ENCODE measurements around the gene MICAL2.

MICAL2 gene

DNA sequence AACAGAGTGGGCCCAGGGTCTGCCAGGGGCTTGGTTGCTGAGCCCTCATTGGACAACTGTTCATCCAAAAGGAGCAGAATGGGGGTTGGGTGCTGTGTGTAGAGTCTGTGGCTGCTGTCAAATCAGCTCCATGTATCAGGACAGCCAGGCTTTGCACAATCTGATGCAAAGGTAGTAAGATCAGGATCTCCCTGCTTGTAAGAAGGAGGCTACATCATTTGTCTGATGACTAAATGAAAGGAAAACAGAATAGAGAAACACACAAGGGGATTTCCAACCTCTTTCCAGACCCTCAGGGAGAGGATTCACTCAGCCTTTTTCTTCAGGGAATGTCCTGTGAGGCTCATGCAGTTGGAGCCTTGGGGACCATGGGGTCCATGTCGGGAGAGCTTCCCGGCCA is 7.2 kb downstream of the MICAL2 start:
- no peak for DNase-seq (ENCODE audit: low read depth)

DNA sequence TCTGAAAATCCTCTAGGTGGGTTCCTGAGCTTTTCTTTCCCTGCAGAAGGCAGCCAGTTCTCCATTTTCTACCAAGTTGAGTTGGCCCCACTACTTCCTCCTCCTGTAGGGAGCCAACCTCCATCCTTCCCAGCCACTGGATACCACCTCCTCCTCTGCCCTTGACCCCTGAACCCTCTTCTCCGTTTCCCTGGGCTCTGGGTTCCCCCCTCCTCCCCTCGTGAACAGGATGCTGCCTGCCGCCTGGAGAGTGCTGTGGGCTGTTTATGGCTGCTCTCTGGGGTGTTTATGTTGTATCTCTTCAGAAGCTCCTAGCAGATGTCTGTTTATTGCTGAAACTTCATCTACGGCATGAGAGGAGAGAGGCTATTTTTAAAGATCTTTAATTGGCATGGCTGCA is 8.6 kb downstream of the MICAL2 start:
- no peak for DNase-seq (ENCODE audit: low read depth)

DNA sequence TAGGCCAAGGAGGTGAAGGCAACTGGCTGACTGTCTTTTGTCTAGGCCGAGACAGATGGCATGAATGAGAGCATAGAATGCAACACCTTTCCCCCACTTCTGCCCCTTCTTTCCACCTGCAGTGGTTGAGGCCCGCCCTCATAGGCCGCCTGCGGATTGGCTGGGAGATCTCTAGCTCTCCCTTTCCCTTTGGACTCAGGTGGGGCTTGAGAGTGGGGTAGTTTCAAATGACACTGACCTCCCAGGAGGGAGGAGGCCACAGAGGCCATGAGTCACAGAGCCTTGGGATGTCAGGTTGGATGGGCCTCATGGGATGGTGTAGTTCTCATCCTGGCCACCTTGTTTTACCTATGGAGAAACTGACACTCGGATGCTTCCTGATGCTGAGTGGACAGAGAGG is 9.1 kb downstream of the MICAL2 start:
- no peak for DNase-seq (ENCODE audit: low read depth)

DNA sequence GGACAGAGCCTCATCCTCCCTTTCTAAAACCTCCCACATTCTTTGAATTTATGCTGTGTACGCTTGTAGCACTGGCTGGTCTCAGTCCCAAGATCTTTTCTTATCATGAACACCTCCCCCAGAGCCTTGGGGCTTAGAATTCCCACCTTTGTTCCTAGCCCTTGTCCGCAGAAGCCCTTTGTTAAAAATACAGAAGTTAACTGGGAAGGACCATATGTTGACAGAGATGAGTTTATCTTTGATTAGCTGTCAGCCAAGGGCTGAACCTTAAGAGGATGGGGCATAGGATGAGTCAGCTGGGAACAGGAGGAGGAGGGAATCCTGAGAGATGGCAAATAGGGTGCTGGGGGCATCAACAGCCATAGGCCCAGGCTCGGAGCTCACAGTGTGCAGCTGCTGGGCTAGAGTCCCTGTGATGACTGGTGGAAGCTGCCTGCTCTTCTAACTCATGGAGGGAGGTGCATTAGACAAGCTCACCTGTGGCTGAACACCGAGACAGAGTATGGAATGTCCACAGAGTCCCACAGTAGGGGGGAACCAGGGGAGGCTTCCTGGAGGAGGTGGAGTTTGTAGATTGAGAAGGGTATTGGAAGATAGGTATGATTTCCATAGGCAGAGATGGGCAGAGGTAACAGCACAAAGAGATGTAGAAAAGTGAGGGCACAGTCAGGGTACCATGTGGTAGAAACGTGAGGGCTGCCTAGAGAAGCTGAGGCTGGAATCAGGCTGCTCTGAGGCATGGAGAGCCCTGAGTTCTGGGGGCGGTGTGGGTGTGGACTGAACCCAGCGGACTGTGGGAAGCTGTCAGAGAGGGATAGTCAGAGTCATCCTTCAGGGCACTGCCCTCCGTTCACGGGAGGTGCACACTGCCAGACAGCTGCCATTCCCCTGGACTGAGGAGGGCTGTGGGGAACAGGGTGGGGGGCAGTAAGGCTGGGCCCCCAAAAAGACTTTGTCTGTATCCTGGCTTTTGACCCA is 9.9 kb downstream of the MICAL2 start:
- no peak for DNase-seq (ENCODE audit: low read depth)

DNA sequence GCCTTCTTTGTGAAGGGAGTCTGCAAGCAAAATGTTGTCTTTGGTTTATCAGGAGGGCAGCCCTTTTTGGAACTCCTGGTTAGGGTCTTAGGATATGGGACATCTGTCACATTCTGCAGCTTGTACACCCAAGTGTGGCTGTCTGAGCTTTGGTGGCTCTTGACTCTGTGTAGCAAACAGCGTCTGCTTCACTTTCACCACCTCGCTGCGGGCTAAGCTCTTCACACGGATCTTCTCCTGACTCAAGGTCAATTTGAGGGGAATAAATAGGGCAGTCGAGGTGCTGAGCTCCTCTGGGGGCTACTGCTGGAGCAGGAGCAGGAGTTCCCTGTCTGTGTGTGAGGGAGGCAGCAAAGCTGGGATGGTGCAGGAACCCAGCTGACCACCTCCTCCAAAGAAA is 10.6 kb downstream of the MICAL2 start:
- no peak for DNase-seq (ENCODE audit: low read depth)

DNA sequence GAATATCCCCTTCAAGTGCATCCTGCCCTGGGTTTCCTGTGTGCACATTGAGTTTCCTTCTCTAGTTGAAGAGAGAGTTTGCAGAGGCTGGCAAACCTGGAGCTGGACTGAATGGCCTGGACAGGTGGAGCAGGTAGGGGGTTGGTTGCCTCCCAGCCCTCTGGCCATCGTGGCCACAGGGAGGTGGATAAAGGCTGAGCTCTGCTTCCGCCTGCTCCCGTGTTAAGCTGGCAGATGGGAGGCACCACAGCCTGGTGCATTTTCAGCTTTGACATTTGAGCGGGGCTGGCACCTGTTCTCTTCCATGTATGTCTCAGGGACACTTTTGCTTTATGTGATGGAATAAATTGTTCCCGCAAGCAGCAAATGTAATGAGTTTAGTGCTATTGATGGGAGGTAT is 11.1 kb downstream of the MICAL2 start:
- no peak for DNase-seq (ENCODE audit: low read depth)

DNA sequence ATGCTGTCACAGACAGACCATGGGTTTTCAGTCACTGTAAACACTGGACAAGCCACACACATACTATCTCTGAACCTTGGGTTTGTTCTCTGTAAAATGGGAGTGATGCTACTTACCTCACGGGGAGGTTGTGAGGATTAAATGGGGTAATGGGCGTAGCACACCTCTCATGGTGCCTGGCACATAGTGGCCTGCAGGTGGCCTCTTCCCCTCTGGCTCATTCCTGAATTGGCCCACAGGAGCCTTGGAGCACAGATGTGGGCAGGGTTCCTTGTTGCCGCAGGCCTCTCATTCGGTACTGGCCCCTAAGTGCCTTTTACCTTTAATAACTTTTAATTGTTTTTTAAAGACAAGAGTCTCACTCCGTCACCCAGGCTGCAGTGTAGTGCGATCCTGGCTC is 11.7 kb downstream of the MICAL2 start:
- DNase-seq (ENCODE audit: low read depth): no peak

DNA sequence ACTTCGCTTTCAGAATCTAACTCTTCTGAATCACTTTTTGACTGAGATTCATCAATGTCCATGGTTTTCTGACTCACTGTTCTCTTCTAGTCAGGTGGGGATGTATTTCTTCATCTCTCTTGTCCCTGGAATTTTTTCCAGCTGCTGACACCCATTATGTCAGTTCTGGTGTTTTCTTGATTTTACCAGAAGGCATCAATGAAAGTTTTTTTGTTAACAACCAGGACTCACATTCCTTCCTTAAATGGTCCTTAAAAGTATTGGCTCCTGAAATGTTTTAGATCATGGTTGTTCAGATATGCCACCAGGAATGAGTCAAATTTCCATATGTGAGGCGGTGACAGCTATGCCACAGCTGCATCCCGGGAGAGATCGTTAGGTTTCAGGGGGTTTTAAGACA is 12.9 kb downstream of the MICAL2 start:
- no peak for DNase-seq (ENCODE audit: low read depth)

DNA sequence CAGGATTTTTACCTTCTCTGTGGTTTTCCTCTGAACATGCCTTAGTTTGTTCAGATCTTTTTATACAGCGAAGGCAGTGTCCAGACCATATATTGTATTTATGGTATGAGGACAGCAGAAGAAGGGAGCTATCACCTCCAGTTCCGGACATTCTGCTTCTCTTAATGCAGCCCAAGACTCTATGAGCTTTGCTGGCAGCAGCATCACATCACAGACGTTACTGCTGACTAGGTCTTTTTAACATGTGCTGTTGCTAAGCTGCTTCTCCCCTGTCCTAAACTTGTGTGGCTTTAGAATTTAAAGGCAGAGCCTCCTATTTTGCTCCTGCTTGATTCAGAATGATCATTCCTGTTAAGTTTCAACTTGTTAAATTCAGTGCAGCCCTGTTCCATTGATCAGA is 13.4 kb downstream of the MICAL2 start:
- no peak for DNase-seq (ENCODE audit: low read depth)

DNA sequence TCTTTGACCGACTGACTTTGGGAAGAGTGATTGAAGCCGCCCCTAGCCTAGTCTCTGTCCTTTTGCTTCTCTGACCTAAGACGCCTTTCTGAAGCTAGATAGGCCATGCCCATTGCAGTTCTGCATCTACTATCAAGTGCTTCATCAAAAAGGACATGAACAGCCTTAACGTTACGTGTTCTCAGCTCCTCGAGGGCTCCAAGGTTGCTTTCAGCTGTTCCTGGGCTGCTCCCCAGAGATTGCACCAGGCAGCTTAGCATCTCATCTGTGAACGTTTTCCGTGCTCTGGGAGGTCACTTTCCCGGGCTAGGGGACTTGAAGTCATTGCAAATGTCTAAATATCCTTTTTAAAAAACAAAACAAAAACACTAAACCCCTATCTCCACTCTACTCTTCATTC is 13.9 kb downstream of the MICAL2 start:
- DNase-seq (ENCODE audit: low read depth): no peak

DNA sequence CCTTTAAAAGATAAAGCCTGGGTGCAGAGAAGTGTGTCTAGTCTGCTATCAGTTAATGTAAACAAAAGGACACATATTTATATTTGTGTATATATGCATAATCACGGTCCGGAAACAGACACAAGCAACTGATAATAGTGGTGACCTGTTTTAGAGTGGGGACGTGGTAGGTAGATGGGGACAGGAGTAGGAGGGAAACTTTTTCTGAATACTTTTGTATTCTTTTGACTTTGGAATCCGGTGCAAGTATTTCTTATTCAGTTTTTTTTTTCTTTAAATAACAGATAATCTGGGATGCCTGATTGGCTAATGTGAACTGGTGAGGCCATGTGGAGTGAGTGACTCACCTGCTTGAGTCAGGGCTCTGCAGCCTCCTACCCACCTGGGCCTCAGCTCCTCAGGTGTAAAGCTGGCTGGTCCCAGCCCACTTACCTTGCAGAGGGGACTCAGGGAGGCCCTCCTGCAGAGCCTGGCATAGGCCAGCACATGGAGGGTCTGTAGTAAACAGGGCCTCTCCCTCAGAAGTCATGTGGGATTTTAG is 15.3 kb downstream of the MICAL2 start:
- DNase-seq (ENCODE audit: low read depth): no peak

DNA sequence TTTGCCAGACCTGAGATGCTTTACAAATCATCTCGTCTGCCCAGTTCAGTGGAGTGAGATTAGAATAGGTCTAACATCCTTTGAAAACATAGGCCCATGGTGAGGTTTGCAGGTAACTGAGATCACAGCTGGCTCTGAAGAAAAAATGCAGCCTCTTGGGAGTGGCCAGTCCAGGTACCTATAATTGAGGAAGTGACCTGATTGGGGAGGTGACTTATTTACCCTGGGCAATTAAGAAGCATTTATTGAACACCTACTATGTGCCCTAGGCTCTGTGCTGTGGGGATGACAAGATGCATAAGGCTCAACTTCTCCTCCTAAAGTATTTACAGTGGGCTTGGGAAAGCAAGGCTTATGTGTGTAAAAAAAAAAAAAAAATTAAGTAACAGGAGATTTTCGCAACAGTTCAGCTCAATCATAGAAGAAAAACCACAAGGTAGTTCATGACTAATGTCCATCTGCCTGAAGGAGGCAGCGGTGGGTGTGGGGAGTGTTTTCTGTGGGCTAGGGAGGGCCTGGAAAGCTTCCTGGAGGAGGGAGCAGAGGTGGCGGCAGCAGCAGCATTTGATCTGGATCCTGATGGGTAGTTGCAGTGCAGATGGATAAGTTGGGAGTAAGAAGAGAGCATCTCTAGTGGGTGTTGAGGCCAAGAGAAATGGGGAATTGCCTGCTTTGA is 16.1 kb downstream of the MICAL2 start:
- no peak for DNase-seq (ENCODE audit: low read depth)

DNA sequence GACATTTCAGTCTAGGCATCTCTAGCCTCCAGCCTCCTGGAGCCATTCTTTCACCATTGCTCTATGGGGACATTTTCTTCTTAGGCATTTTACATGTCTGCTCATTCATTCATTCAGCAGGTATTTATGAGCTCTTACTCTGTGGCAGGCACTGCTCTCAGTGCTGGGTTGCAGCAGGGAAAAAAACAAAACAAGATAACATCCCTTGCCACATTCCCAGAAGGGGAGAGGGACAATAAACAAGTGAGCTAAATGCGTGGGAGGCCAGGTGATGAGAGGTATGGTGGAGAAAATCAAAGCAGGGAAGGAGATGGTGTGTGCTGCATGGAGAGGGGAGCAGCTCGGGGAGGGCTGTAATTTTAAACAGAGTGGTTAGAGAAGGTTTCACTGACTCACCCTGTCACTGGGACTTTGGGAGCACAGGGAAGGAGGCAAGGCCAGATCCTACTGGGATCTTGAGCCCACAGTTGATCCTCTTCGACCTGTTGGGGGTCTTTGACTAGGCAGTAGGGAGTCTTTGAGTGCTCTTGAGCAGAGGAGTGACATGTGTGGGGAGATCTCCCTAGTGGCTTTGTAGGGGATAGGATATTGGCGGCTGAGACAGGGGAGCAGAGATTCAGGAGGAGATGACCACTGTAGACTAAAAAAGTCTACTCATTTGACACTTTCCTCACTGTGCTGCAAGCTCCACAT is 17.0 kb downstream of the MICAL2 start:
- no peak for DNase-seq (ENCODE audit: low read depth)

DNA sequence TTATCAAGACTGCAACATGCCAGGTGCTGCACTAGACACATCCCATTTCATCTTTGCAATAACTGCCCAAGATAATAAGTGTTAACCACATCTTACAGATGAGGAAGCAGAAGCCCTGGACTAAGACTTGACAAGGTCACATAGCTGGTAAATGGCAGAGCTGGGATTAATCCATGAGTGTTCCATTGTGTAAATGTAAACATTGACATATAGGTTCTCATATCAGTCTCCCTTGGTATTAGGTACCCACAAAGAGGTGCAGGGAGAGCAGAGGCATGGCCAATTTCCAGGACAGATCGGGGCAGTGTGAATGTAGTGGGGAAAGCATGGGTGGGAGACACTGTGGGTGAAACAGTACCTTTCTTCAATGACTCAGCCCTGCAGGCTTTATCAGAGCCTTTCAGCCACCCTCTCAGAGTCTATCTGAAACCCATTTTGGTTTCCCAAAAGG is 17.9 kb downstream of the MICAL2 start:
- DNase-seq (ENCODE audit: low read depth): no peak

DNA sequence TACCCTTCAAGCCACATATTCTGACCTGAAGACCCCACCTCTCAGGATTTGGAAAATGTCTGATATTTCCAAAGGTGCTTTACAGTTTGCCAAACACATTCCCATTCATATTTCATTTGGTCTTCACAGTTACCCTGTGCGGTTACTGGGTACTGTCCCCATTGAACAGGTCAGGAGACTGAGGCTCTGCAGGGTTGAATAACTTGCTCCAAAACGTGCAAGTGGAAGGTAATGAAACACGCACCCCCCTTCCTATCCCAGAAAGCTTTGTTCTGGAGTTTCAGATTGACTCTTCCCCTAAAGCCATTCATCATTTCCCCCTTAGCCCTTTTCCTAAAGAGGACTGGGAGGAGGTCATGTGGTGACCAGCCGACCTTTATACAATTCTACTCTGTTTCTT is 18.8 kb downstream of the MICAL2 start:
- DNase-seq (ENCODE audit: low read depth): no peak

DNA sequence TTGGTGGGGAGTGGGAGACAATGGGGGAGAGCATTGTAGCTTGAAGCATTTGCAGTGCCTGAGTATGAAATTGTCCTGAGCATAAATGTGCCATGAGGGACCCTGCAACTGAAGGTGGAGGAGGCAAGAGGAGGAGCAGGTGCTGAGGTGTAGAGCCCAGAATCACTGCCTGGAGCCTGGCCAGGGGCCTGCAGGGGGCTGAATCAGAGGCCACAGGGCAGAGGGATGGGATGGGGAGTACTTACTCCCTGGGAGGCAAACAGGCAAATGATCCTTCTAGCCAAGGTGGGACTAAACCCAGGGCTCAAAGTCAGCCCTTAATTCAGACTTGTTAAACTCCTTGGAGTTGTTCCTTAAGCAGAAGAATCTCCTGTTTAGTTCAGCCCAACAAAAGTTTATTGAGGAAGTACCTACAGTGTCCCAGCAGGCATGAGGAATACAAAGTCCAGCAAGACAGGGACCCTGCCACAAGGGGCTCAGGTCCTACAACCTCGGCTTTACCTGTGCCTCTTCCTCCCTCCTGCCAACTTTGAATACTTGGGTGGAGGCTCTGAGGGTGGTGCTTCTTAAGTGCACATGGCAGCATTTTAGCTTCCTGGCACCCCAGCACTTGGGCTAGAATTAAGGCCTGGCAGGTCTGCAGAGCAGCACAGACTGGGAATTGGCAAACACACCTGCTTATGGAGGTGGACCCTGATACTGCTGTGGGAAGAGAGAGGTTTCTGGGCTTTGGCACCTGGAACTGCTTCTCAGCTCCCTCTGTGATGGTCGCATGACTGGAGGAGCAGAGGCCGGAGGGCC is 20.0 kb downstream of the MICAL2 start:
- DNase-seq (ENCODE audit: low read depth): no peak

DNA sequence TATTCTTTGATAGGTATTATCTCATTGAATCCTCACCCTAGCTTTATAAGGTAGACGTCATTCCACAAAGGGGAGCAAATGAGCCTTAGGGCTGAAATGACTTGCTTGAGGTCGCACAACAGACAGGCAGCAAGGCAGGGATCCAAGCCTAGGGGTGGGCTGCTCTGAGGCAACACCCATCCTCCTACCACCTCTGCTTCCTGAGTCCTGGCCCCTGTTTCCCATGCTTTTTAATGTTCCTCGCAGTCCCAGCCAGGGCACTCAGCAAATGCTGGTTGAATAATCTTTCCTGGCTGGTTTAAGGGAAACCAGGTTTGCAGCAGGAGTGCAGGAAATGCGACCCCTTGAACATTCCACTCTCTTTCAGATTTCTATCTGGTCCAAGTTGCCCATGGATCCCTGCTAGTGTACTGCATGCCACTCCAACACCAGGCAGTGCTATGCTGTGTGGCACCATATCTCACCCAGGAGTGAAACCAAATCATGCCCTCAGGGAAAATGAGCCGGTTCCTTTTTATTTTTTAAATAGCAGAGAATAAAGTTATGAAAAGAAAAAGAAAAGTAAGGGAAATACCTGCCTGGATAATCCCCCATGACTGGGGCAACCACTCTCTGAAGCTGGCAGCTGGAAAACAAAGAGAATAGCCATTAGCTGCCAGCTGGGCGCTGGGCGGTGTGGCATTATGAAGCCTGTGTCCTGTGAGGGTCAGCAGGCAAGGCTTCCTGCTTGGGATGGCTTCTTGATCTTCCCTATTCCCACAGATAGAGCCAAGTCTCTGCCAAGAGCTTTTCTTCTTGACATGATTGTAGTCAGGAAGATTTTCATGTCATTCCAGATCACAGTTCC is 21.8 kb downstream of the MICAL2 start:
- DNase-seq (ENCODE audit: low read depth): no peak

DNA sequence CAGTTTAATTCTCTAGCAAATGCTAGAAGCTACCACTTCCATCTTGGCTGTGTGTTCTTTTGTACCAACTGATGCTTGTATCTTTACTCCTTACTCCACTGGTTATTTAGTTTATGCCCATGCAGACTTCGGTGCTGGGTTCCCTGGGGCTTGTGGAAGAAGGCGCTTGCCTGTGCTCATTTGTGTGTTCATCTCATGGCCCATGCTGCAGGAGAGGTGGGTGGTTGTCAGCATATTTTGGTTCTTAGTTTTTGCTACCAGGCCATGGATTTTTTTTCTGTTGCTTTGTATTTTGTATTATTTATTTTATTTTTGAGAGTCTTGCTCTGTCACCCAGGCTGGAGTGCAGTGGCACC is 22.4 kb downstream of the MICAL2 start:
- DNase-seq (ENCODE audit: low read depth): no peak

DNA sequence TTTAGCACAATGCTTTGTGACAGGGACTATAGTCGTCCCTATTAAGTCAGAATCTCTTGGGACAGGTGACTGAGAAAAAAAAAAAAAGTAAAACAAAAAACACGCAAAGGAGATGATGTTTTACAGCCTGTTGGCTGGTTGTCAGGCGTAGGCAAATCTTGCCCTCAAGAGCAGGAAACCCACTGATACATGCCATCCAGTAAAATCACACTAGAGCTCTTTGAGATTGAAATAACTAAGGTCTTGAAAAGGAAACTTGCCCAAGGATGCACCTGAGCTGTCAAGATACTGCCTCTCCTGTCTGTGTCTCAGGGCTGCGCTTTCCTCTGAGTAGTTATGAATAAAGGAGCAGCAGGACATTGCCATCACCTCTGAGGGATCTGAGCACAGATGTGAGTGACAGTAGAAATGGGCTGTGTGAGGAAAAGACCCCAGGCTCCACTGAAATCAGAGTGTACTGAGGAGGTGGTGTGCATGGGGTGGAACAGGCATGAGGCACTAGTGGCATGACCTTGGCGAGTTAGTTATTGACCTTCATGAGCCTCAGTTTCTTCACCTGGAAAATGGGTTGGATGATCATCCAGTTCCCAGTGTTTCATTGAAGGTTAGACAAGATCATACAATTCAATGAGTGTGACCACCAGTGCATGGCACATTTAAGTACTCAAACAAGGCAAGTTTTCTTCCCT is 23.3 kb downstream of the MICAL2 start:
- DNase-seq (ENCODE audit: low read depth): no peak

DNA sequence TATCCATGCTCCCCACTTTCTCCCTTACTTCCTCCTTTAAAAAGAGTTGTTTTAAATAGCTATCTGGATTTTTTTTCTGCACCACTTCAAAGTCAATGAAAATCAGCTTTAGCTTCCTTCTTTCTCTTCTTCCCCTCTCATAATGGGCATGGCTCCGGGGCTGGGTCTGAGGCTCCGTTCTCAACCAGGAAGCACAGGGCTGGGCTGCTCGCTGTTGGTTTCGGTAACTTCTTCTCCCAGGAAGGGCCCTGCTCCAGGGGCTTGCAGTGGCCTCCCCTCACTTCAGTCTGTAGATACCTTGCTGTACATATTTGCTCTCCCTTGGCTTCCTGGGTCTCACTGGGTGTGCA is 23.8 kb downstream of the MICAL2 start:
- no peak for DNase-seq (ENCODE audit: low read depth)
